GM21367 (cell line): ENCODE results near the gene CLDN25.
"Not testable (repeated sequence)": the region's sequence is repeated elsewhere in the genome, so short reads cannot be mapped to it uniquely, and the experiment has no call there.

Experiments used
- ATAC-seq: cut with Tn5 transposase; IDR thresholded peaks from one replicate; pipeline ENCODE4 v1.9.1; 2021; ENCODE audit not compliant: unreplicated experiment

Gene CLDN25

GRCh38 chr11:113779496-113779895 lies at the start of gene CLDN25:
CLDN25 (plus strand) TSS chr11:113779796; CDS start chr11:113779796, 0 bp downstream.
- no peak for ATAC-seq

- no peak for ATAC-seq
Observed at GRCh38 chr11:113730887-113731726, 48.5 kb upstream of the CLDN25 start.

GRCh38 chr11:113732092-113732491 lies 47.5 kb upstream of the CLDN25 start:
- no peak for ATAC-seq

- no peak for ATAC-seq
Observed at GRCh38 chr11:113736323-113736722, 43.3 kb upstream of the CLDN25 start.

DNA sequence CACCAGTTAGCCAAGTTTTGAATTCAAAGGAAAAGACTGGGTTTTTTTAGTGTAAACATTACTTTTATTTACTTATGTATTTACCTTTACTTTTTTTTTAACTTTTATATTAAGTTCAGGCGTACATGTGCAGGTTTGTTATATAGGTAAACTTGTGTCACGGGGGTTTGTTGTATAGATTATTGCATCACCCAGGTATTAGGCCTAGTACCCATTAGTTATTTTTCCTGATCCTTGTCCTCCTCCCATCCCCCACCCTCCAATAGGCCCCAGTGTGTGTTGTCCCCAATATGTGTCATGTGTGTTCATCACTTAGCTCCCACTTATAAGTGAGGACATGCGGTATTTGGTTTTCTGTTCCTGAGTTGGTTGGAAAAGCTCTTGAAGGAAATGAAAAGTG lies 26.7 kb upstream of the CLDN25 start:
- ATAC-seq, result no peak

- no peak for ATAC-seq
Observed at GRCh38 chr11:113760241-113760640, 19.4 kb upstream of the CLDN25 start.

DNA sequence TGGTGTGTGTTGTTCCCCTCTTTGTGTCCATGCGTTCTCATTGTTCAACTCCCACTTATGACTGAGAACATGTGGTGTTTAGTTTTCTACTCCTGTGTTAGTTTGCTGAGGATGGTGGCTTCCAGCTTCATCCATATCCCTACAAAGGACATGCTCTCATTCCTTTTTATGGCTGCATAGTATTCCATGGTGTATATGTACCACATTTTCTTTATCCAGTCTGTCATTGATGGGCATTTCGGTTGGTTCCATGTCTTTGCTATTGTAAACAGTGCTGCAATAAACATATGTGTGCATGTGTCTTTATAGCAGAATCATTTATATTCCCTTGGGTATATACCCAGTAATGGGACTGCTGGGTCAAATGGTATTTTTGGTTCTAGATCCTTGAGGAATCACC lies 16.6 kb upstream of the CLDN25 start:
- ATAC-seq, result not testable (repeated sequence)

- no peak for ATAC-seq
Observed at GRCh38 chr11:113764527-113765219, 14.9 kb upstream of the CLDN25 start.

- ATAC-seq, result no peak
Observed at GRCh38 chr11:113771964-113772363, 7.6 kb upstream of the CLDN25 start.

- peak; percentile 6 for ATAC-seq
Observed at GRCh38 chr11:113773092-113773415, 6.5 kb upstream of the CLDN25 start.

DNA sequence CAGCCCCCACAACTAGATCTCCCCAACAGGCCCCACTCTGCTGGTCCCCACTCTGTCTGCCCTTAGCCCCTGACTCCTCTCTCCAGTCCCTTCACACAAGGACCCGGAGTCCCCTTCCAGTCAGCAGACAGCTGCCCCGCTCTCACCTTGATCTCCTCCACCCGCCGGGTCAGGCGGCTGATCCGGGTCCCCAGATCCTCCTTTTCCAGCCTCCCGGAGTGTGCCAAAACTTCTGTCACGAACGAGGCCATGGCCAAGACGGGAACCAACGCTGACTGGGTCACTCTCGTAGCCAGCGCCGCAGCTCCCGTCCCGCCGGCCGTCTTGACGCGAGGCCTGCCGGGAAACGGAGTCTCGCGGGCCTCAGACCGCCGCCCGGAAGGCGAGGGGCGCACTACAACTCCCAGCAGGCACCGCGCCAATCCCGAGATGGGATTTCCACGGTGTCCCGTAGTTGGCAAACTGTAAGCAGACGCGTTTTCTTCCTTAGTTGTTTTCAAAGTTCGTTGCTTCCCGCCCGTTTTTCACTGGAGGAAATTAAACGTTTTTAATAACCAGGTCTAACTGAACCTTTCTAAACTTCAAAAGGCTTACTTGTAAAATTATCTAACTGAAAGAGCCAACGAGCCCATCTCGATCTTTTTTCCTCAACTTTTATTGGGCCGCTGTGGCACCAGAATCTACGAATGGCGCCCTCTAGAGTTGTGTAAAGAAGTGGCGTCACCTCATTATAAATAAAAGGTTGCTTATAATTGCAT lies 6.0 kb upstream of the CLDN25 start, which contains the start of gene ZW10:
ZW10 (minus strand) TSS at position 277 of the 758 bp plus-strand sequence; CDS start at position 251, 26 bp downstream.
- ATAC-seq, result peak; percentile 97

DNA sequence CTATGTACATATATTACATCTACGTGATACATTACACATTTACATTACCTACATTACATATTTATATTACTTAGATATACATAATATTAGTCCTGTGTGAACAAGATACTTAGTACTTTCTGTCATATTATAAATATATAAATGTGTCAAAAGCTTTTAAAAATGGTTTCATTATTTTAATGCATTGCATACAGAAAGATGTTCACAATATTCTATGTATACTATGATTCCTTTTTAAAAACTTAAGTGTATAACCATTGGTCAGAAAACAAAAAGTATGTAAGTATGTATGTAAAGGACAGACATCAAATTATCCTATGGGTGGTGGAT lies 5.5 kb upstream of the CLDN25 start:
- ATAC-seq, result no peak

DNA sequence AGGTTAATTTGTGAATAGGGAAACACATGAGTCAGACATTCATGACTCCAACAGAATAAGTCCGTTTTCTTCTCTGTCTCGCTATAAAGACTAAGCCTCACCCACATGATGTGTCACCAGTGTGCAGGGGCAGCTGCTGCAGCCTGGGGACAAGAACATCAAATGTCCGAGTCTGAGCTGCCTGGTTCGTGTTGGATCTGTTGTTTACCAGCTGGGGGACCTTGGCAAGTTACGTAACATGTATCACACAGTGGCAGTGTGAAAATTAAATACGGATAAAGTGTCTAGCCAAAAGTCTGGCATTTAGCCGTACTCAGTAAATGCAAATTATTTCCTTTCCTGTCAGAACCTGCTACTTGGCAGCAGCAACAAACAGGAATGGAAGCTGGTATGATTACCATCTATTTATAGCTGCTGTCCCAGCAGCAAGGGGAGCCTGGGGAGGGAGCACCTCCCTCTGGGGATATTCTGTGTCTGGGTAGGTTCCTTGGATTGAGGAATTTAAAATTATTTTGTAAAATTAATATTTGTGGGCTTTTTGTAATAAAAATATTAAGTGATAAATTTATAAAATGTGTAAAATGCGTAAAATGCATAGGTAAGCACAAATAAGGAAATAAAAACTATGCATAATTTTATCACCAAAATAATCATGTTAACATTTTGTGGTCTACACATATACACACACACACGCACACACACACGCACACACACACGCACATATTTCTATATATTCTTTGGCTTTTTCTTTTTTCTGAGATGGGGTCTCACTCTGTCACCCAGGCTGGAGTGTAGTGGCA lies 1.3 kb upstream of the CLDN25 start:
- ATAC-seq, result no peak

DNA sequence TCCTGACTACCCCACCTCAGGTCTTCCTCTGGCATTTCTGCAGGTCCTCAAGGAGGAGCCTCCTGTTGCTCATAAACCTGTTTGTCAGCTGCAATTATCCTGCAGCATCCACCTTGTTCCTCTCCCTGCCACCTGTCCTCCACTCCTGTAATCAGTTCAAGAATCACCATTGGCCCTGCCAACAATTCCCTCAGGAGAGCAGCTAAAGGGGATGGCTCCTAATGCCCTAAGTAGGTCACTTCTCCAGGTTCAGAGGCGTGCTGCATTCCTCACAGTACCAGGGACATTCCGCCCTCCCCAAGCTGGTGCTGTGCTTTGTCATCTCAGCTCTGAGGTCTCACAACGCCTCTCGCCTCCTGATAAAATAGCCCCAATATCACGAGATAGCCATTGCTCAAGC lies 2.1 kb downstream of the CLDN25 start:
- no peak for ATAC-seq

DNA sequence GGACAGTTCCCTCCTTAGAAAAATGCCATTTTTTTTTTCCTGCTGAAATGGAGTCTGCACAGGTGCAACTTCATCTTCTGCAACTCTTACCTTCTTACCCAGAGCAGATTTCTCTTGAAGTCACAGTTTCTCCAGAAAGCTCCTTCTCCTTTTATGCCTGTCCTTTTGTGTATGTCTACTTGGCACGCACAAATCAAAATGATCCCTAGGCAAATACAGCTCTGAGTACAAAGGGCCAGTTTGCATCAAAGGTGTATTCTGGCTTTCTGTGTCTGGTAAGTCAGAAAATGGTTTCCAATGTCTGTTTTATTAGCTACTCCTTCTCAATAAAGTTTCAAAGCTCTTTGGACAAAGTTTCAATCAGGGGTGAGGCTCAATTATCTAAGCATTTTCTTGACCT lies 2.5 kb downstream of the CLDN25 start:
- ATAC-seq, result no peak

DNA sequence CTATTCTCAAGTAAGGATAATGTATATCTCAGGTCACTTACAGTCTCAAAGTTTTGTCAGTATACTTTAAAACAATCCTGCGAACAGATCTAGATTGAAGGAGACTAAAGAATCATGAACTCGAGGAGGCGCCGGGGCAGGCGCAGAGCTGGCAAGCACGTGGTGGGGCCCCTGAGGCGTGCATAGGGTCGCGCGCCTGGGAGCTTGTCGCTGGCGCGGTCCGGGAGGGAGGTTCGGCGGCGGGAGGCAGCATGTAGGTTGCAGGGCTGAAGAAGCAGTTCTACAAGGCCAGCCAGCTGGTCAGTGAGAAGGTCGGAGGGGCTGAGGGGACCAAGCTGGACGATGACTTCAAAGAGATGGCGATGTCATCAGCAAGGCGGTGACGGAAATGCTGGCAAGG lies 9.4 kb downstream of the CLDN25 start:
- ATAC-seq, result not testable (repeated sequence)

- no peak for ATAC-seq
Observed at GRCh38 chr11:113789675-113790320, 10.2 kb downstream of the CLDN25 start.

DNA sequence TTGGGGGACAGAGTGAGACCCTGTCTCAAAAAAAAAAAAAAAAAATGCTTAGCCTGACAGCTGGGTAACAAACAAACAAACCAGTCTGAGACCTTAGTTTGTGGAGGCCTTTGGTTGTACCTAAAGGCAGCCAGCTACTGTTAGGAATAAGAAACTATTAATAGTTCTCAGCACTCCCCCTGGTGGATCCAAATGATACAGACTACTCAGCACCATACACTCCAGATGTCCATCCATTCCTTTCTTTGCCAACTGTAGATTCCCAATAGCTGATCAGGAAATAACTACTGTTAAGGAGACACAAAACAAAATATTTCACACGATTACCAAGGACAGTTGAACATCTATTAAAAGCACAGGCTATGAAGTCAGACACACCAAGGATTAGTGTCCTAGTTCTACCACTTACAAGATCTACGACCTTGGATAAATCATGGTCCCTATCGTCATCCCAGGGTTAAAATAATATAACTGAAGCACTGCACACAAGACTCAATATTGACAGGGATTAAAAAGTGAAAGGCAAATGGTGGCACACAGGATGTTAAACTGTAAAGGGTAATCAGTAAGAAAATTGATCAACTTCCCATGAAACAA lies 17.2 kb downstream of the CLDN25 start:
- ATAC-seq, result peak; percentile 82

DNA sequence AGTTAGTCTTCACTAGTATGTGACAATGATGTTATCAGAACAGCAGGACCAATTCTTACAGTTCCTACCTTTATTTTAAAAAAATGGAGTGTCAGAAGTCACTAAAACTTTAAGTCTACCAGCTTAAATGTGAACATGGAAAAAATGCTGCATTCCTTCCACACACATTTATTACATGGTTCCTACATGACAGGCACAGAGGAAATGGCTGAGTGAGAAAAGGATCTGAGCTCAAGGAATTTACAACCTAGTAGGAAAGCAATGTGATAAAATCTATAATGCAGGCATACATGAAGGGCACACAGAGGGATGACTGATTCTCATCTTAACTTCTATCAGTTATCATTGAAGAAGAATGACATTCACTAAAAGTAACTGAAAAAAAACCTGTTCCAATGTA lies 23.0 kb downstream of the CLDN25 start:
- ATAC-seq, result no peak

GRCh38 chr11:113805640-113806039 lies 26.0 kb downstream of the CLDN25 start:
- no peak for ATAC-seq
